Measurements from ENCODE around the gene SLC9C2.
"Not testable (repeated sequence)": the region's sequence is repeated elsewhere in the genome, so short reads cannot be mapped to it uniquely, and the experiment has no call there.

SLC9C2 gene

DNA sequence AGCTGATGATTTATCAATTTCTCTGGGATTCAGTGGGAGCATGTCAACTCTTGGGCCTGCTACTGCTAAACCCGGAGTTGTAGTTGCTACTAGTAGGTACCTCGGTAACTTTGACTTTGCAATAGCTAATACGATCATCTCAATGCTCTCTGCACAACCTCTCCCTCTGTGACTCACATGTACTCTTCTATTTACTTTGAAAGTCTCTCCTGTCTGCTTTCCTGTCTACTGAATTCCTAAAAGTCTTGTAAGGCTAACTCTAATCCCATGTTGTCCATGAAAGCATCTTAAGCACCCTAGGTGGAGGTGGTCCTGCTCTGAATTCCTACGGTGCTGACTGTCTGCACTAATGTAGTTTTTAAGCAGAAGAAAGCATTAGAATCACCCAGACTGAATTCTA, 29.3 kb downstream of the SLC9C2 start:
- no peak for DNase-seq

DNA sequence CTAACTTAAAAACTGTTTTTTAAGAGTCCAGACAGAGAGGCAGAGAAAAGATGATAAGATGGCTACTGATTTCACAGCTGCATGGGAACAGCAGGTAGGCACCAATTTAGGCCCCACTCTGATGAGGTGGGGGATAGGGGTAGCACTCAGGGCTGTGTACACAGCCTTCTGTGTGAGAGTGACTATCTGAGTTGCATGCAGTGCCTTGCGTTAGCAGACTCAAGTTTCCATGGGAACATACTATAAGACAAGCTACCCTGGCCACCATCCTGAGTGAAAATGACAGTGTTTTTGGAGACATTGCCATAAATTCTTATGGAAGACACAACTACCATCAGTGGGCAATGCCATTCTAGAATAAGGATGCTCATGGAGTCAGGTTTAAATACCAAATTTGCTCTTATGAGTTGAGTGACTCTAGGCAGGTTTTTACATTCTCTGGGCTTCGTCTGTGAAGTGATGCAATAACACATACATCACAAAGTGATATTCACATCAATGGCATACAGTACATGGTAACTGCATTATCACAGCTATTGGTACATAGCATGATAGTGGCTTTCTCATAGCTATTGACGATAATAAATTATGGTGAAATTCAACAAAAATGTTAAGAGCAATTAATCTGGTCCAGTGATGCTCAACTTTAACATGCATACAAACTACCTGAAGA, 30.5 kb downstream of the SLC9C2 start:
- DNase-seq, result no peak

DNA sequence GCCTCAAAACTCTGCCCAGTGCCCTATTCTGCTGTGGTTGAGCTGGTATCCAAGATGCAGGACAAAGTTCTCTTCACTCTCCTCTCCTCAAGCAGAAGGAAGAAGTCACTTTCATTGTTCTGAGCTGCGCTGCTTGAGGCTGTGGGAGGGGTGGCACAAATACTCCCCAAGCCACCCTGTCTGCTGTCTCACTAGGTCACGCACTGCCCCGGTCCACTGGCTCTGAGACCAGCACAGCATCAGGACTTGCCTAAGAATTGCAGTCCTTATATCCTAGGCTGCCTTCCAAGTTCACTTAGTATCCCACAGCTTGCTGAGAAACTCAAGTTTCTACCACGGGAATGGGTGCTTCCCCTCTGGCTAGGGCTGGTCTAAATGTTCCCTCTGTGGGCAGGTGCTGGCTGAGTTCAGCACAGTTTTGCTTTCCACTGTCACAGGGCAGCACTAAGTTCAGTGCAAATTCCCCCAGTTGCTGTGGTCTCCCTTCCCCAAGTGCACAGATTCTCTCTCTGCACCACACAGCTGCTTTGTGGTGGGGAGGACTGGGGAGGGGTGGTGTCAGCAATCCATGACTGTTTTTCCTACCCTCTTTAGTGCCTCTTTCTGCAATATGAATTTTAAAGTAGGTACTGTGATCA, 32.4 kb downstream of the SLC9C2 start:
- DNase-seq, result no peak

DNA sequence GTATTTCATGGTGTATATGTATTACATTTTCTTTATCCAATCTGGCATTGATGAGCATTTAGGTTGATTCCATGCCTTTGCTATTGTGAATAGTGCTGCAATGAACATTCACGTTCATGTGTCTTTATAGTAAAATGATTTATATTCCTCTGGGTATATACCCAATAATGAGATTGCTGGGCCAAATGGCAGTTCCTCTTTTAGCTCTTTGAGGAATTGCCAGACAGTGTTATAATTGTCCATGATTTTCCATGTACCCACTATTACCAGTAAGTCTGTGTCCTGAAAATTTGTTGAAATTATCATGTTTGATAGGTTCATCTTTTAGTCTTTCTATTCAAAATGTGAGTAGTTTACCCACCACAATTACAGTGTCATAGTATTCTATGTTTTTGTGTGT, 34.4 kb downstream of the SLC9C2 start:
- no peak for DNase-seq

DNA sequence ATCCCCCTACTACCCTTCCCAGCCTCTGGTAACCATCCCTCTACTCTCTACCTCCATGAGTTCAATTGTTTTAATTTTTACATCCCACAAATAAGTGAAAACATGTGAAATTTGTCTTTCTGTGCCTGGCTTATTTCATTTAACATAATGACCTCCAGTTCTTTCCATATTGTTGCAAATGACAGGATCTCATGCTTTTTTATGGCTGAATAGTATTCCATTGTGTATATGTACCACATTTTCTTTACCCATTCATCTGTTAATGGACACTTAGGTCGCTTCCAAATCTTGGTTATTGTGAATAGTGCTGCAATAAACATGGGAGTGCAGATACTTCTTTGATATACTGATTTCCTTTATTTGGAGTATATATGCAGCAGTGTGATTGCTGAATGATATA, 39.0 kb downstream of the SLC9C2 start:
- DNase-seq, result not testable (repeated sequence)

DNA sequence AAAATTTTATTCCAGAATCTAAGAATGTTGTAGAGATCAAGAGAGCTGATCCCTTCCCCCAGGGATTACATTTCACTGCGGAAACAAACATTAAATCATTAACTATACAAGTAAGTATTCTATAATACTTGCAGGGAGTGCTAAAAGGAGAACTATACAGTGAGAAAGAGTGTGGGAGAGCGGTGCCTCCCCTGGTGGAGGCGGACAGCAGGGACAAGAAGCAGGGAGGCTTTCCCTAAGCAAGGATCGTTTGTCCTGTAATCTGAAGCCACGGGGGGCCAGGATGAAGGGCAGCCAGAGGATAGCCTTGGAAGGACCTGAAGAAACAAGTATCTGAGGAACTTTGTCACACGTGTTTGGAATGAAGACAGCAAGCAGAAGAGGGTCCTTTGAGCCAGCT, 40.1 kb downstream of the SLC9C2 start:
- no peak for DNase-seq

DNA sequence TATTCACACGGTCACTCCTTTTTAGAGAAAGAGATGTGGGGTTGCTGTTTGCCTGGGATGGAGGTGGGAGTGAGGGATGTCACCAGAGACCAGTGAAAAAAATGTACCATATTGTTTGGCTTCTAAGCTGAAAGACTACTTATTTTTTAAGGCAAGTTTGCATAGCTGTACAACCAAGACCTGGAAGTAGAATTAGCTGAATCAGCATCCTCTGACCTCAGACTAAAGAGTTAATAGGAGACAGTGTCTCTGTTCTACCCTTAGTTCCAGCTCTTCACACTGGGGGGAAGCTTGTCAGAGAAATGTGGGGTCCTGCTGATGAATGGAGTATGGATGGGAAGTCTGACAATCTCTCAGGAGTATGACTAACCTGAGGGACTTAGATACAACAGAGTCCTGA, 41.6 kb downstream of the SLC9C2 start:
- DNase-seq, result no peak

DNA sequence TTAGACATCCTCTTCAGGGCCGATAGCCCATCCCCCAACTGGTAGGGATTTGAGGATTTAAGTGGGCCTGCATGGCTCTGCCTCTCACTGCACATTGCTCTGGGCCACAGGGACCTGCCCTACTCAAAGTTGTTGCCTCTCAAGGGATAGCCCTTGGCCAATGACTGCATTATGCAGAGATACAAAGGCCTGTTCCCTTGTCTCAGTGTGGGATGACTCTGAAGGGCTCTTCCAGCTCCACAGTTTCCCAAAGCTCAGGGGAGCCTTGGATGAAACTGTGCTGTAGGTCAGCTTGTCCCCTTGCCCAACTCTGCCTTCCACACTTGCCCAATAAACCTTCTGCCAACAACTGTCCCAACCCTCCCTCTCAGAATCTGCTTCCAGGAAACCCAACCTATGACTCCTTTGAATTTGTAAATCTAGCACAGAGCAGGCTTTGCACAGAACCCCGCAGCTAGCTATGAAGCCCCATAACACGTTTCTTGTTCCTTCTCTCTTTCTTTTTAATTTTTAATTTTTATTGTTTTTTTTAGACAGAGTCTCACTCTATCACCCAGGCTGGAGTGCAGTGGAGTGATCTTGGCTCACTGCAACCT, 42.5 kb downstream of the SLC9C2 start:
- DNase-seq, result no peak

DNA sequence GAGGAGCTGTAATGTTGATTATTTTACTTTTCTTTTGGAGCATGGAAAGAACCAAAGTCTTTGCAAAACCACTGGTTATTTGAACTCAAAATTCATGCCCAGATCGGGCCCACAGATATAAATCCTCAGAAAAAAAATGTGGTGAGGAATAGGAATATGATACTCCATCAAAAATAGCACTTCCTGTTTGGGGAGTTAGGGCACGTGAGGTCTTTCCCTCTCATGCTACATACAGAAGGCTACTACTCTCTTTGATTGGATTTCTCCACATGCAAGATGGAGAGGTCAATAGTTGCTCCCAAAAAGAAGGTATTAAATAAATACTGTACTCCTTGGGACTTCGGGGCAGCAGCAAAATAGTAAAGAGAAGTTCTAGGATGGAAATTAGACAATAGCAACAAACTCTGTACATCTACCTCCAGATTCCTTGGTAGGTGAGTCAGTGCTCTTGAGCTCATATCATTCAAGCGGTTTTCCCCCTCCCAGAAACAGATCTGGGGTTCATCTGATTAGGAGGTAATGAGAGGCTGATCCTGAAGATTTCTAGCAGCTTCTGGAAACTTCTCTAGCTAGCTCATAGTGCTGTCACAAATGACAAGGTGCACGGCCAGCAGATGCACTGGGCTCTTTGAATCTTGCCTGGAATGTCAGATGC, 47.1 kb downstream of the SLC9C2 start:
- DNase-seq, result no peak

DNA sequence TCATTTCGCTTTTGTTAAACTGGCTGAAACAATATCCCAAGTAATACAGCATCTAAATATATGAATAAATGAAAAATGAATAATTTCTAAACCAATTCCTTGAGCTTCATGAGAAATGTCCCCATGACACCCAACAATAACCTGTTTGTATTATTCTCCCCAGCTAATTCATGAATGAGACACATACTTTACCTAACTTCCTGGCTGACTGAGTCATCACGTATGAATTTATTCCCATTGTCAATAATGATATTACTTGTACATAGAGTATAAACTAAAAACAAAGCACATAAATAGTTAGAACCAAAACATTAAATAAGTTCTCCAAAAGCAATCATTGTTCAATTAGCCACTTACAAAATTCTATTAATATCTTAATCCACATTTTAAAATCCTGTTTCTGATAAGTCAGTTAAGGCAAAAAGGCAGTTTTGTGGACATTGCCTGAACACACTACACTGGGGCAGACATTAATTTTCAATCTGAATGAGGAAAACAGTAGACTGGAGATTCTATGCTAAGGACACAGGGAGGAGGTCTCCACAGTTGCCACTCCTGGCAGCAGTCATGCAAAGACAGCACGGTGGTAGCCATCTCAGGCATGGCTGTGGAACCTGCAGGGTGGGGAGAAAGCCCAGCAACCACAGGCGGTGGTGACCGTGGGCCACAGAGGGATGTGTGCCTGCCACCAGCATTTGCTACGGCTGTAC, 48.2 kb downstream of the SLC9C2 start:
- no peak for DNase-seq

DNA sequence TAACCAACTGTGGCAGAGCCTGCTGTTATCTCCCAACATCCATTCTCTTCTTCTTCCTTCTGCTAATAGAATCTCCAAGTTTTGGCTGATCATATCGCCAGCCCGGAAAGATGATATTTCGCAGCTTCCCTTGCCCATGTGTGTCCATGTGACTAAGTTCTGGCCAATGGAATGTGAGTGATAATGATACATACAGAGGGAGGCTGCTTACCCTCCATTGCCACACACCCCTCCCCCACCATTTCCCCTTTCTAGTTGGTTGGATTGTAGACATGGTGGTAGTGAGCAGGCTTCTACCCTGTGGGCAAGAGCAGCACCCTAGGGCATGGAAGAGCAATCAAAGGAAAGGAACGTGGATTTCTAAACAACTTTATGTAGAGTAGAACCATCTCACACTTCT, 48.8 kb downstream of the SLC9C2 start:
- no peak for DNase-seq

DNA sequence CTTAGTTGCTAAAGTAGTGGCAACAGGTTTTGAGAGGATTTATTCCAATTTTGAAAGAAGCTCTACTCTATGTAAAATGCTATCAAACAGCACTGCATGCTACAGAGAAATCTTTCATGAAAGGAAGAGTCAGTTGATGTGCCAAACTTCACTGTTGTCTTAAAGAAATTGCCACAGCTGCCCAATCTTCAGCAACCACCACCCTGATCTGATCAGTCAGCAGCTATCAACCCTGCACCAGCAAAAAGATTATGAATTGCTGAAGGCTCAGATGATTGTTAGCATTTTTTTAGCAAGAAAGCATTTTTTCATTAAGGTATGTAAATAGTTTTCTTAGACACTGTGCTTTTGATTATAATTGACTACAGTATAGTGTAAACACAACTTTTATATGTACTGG, 49.6 kb downstream of the SLC9C2 start:
- no peak for DNase-seq

DNA sequence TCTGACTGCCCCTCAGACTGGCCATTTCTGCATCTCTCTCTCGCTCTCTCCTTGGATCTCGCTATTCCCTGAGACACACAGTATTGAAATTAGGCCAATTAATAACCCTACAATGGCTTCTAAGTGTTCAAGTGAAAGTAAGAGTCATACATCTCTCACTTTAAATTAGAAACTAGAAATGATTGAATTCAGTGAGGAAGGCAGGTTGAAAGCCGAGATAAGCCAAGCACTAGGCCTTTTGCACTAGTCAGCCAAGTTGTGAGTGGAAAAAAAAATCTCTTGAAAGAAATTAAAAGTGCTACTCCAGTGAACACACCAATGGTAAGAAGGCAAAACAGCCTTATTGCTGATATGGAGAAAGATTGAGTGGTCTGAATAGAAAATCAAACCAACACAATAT, 51.2 kb downstream of the SLC9C2 start:
- DNase-seq, result no peak

DNA sequence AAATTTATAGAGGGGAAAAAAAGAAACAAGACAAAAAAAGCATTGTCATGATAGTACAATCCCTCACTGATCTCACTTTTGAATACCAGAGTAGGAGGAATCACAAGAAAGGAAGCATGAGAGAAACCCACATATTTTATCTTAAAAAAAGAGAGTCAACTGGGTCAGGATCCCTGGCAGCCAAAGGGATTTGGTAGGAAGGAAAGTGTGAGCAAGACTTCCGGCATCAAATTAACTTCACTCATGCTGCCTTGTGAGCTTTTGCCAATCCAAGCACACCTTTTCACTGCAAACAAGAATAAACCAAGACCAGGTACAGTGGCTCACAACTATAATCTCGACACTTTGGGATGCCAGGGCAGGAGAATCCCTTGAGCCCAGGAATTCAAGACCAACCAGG, 53.1 kb downstream of the SLC9C2 start:
- no peak for DNase-seq

DNA sequence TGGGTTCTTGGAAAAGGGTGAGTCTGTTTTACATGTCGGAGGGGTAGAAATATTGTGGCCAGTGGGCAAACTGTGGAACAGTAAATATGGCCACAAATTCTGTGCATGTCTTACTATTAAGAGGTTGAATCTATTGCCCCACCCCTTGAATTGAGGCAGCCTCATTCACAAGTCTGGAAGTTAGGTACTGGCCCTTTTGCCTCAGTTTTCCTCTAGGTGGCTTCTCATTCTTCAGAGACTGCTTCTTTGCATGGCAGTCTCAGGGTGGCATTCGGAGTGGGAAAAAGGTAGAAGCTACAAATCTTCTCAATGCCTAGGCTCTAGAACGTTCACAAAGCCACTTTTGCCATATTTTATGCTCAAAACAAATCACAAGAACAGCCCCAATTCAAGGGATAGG, 57.2 kb downstream of the SLC9C2 start:
- DNase-seq, result no peak

DNA sequence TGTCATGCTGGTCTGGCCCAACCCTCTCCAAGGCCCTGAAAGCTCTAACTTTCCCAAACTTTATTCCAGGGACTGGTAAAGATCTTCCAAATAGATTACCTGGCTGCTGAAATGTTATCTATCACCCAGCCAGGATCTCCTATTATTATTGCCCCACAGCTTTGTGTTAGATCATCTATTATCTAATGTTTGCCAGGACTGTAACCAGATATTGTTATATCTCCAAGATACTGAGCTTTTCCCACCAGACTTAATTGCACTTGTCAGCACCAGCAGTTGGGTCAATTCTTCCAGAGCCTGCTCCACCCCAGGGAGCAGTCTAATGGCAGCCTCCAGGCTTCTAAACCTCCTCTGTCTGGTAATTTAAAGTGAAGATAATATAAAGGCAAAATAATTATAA, 66.6 kb downstream of the SLC9C2 start:
- DNase-seq, result no peak

DNA sequence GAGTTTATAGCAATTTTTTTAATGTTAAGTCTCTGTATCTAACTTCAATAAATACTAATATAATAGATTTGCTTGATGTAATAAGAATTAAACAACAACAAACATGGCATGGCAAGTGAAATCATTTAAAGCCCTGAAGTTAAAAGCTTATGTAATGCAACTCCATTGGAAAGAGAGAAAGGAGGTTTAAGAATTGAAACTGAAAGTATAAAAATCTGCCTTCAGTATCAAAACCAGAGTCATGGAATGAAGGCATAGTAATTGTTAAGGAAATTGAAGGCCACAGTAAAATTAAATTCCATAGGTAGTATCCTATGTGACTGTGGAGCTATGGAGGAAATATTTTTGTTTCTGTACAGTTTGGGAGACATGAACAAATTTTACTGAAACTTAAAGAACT, 70.6 kb downstream of the SLC9C2 start:
- no peak for DNase-seq

DNA sequence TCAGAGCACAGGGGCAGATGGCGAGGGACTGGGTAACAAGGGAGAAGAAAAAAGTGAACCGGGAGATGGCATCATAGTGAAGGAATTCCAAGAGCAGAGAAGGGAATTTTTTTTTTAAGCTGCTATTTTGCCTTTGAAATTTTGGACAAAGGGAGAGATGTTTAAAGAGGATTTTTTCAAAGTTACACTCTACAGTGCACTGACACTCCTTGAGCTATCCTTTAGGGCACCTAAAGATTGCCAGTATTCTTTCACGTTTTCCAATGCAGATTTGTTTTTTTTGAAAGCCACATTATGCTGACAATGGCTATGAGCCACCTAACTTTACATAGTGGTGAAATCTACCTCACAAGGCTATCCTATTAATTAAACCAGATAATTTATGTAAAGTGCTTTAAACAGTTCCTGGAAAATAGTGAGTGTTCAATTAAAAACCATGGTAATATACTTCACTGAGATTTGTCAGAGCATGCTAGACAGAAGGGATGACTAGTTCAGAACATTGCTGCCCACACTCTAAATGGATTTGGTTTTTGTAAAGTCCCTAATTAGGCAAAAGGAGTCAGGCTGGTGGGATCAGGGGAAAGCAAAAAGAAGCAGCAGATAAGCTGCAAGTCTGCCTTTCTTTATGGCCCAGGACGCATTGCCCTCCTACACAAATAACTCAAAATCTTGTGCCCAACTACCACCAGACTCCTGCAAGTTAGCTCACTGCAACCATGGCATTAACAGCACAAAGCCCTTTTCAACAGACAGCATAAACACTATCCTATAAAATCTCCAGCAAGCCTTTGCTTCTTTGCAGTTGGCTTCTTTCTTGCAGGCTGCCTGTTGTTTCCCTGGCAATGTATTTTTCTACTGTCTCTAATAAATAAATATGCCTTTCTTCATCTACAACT, 71.8 kb downstream of the SLC9C2 start:
- DNase-seq, result no peak

DNA sequence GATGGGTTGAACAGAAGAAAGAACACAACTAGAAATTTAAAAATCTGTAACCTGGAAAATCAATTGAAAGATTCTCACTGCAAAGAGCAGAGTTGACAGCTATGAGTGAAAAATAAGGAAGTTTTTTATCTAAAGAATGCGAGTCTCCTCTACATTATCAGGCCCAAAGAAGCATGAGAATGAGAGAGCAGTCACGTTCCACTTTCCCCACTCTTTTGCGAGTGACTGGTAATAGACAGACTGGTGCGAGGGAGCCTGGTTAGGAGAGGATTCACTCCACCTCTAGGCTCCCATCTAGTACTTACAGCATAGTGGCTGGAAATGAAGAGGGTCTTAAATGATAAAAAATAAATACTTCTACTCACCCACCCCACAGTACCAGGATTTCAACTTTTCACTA, 73.8 kb downstream of the SLC9C2 start:
- DNase-seq, result no peak

DNA sequence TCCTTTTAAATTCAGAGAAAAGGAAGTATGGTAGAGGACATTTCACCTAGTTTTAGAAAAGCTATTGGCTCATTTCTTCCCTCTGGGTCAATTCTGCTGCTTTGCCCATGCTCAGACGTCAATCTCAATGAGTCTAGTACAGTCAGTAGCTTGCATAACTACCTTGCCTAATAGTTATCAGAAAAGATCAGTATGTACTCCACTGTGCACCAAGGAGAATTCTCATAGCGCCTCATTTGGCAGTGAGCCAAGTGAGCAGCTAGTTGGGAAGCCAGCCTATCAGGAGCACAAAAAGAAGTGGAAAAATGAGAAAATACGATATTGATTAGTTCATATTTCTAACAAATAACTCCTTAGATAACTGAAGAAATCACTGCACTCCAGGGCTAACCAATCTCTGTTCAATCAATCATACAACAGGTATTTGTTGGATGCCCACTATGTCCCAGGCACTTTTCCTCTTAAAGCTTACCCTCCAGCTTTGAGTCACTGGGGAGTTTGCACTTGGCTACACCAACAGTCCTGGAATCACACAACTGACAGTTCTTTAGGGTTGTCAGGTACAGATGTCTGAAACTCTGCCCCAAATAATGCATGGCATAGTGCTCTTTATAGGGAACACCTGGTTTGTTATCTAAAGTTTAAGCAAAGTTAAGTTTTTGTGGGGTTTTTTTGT, 75.6 kb downstream of the SLC9C2 start:
- DNase-seq, result no peak

DNA sequence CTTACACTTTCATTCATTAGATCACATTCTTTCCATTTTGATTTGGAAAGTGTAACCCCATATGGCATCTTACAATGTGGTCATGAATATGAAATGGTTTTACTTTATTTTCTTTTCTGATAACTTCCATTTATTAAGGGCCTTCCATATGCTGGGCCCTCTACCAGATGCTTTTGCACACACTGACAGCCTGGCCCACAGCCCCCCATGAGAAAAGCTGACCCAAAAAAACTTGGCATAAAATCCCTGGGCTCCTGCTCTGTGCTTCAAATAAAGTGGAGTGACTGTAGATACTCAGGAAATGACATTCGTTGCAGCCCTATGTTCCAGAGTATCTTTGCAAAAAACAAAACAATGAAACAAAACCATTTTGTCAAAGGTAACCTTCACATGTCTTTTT, 76.9 kb downstream of the SLC9C2 start:
- no peak for DNase-seq

DNA sequence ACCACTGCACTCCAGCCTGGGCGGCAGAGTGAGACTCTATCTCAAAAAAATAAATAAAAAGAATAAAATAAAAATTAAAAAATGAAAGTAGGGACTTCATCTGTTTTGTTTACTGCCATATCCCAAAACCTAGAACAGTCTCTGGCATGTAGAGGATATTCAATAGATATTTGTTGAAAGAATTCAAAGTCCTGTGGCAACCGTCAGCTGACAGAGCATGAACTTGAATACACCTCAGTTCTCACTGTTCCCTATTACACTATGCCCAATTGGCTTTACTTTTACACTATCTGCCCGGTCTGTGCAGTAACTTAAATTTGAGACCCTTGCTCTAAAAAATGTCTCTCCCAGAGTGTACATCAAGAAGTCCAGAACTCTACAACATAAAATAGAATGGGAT, 79.5 kb downstream of the SLC9C2 start:
- no peak for DNase-seq
